ENCODE measurements around the gene POPDC2.

DNA sequence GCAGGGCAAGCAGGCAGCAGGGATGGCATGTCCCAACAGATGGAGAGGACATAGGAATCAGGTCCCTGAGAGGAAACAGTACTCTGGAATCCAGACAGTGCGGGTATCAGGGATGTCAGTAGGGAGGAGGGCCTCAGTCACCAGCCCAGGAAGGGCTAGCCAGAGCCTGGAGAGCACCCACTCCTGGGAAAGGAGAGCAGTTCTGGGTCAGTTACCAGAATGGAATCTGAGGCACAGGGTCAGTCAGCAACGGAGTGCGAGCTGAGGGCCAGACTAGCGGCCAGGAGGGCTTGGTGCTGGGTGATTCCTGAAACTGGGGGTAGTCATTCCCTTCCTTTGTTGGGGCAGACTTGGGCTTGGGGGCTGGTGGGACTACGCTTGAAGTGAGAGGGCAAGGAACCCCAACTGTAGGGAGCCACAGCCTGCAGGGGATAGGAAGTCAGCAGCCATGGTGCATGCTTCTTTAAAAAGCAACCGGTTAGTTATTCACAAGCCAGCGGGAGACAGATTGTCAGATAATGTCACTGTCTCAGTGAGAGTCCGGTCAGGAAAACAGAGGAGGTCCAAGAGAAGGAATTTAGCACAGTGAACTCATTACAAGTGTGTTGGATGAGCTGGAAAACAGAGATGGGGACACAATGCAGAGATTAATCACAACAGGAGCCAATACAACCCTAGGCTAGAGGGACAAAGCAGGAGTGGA lies 34.8 kb downstream of the POPDC2 start:
- no peak for TF ChIP-seq CTCF (IDR thresholded peaks at IDR 0.05; ENCODE audit: insufficient read depth, low read depth, low read length)
- TF ChIP-seq EZH2 (IDR thresholded peaks at IDR 0.05; ENCODE audit: insufficient read depth, low read length) = no peak

Measured in astrocyte (in vitro differentiated cells and primary cell).